Liver (tissue), 9 donors: ENCODE measurements around the gene RNF25. TPM values are rescaled to one million over a fixed set of nuclear protein-coding genes. Genes with fewer than 3 reads are reported as not detected.

Experiments
- DNase-seq: peaks from one replicate; pipeline ENCODE4 v3.0.0-alpha.2; 2017; ENCODE audit warnings: low spot score
- H3K27ac ChIP-seq, 2 donors: one replicate each; pipeline ENCODE4 v1.7.0; 2013; ENCODE audit warnings: inconsistent platforms in 2 of 2, low read length in 2 of 2, control low read depth in 1 of 2, low read depth in 1 of 2, mild to moderate bottlenecking in 1 of 2
- H3K27me3 ChIP-seq, 4 donors: one replicate each; pipeline versions ENCODE4 v1.6.1 to v1.7.0; 2013; ENCODE audit warnings: low read length in 3 of 4, inconsistent platforms in 1 of 4, mild to moderate bottlenecking in 1 of 4, moderate library complexity in 1 of 4; ENCODE audit not compliant: control insufficient read depth in 4 of 4, insufficient read depth in 4 of 4
- H3K36me3 ChIP-seq, 4 donors: one replicate each; pipeline versions ENCODE4 v1.6.1 to v1.7.0; 2013; ENCODE audit warnings: low read length in 3 of 4, mild to moderate bottlenecking in 3 of 4, low read depth in 1 of 4, moderate library complexity in 1 of 4; ENCODE audit not compliant: control insufficient read depth in 4 of 4, insufficient read depth in 3 of 4
- H3K4me1 ChIP-seq, 4 donors: one replicate each; pipeline versions ENCODE4 v1.6.1 to v1.7.0; 2013; ENCODE audit warnings: low read length in 3 of 4, mild to moderate bottlenecking in 3 of 4, moderate library complexity in 1 of 4; ENCODE audit not compliant: control insufficient read depth in 4 of 4, insufficient read depth in 4 of 4
- H3K4me3 ChIP-seq, 3 donors: one replicate each; pipeline versions ENCODE4 v1.6.1 to v1.7.0; 2013; ENCODE audit warnings: low read length in 3 of 3, control low read depth in 1 of 3, low read depth in 1 of 3, mild to moderate bottlenecking in 1 of 3
- H3K9ac ChIP-seq, 2 donors: one replicate each; pipeline ENCODE4 v1.7.0; 2013; ENCODE audit warnings: low read length in 2 of 2, mild to moderate bottlenecking in 2 of 2, moderate library complexity in 2 of 2, control low read depth in 1 of 2, low read depth in 1 of 2
- H3K9me3 ChIP-seq, 4 donors: one replicate each; pipeline versions ENCODE4 v1.6.1 to v1.7.0; 2013; ENCODE audit warnings: low read length in 3 of 4; ENCODE audit not compliant: control insufficient read depth in 4 of 4
- ATF3 ChIP-seq: IDR thresholded peaks from 2 replicates; pipeline ENCODE4 v1.6.1; 2016; ENCODE audit warnings: antibody characterized with exemption
- CTCF ChIP-seq: fragments of 150-350 bp; IDR thresholded peaks from 2 replicates; pipeline ENCODE4 v1.5.1; 2017; ENCODE audit warnings: improper control_type of control experiment, low read depth, low read length; ENCODE audit not compliant: missing input control
- FOXA1 ChIP-seq: IDR thresholded peaks from 2 replicates; pipeline ENCODE4 v1.6.1; 2016; ENCODE audit warnings: antibody characterized with exemption
- GABPA ChIP-seq, 2 donors: IDR thresholded peaks in 1 of 2; conservative IDR thresholded peaks in 1 of 2; 2 replicates each; pipeline ENCODE4 v1.6.1; 2016; ENCODE audit warnings: antibody characterized with exemption in 2 of 2, mild to moderate bottlenecking in 1 of 2, moderate library complexity in 1 of 2
- HNF4A ChIP-seq, 2 donors: conservative IDR thresholded peaks; 2 replicates each; pipeline ENCODE4 v1.6.1; 2016; ENCODE audit warnings: antibody characterized with exemption in 2 of 2, mild to moderate bottlenecking in 2 of 2
- HNF4G ChIP-seq: IDR thresholded peaks from 2 replicates; pipeline ENCODE4 v1.6.1; 2016; ENCODE audit warnings: antibody characterized with exemption
- NR2F2 ChIP-seq: IDR thresholded peaks from 2 replicates; pipeline ENCODE4 v1.6.1; 2016; ENCODE audit warnings: antibody characterized with exemption
- RAD21 ChIP-seq, 2 donors: IDR thresholded peaks; 2 replicates each; pipeline ENCODE4 v1.6.1; 2016; ENCODE audit warnings: antibody characterized with exemption in 2 of 2, mild to moderate bottlenecking in 2 of 2
- REST ChIP-seq: IDR thresholded peaks from 2 replicates; pipeline ENCODE4 v1.6.1; 2016; ENCODE audit warnings: antibody characterized with exemption, mild to moderate bottlenecking
- SP1 ChIP-seq: IDR thresholded peaks from 2 replicates; pipeline ENCODE4 v1.6.1; 2018; ENCODE audit warnings: antibody characterized with exemption, mild to moderate bottlenecking
- TAF1 ChIP-seq: conservative IDR thresholded peaks from 2 replicates; pipeline ENCODE4 v1.6.1; 2016; ENCODE audit warnings: antibody characterized with exemption, mild to moderate bottlenecking
- ZBTB33 ChIP-seq: IDR thresholded peaks from 2 replicates; pipeline ENCODE4 v1.6.1; 2016; ENCODE audit warnings: antibody characterized with exemption
- WGBS: extraction: QIAGEN DNeasy Blood & Tissue Kit; methylation state at CpG from one replicate; pipeline ENCODE4 v1.1.7; 2013; 5-methylcytosine and 5-hydroxymethylcytosine counted together
- polyA plus RNA-seq, 2 donors: library from polyadenylated mRNA; stranded (reverse) in 1 of 2; unstranded in 1 of 2; fragments of 200-250 nt in 1 of 2; fragments of >200 nt in 1 of 2; fragmentation: Nextera tagmentation in 1 of 2; extraction: Ambion mirVana in 1 of 2; gene quantifications; one replicate each; pipeline versions ENCODE4 v1.2.1 to v1.2.3, GENCODE V29; 2013 to 2015
- total RNA-seq, 2 donors: library from RNA; depleted of rRNA; stranded (reverse); fragments of >200 nt; gene quantifications; one replicate each; pipeline ENCODE4 v1.2.3, GENCODE V29; 2014
- donor health status: healthy.
- donor health status: healthy.
- donor health status: healthy.
- donor health status: healthy.
- donor health status: healthy.

RNF25 gene
- total and polyA plus RNA-seq, 4 donors = 3.3 to 14.0 (median 7.4) TPM

GRCh38 chr2:218626369-218626768 lies 45.4 kb downstream of the RNF25 start:
- H3K27me3 ChIP-seq = no peaks in the 10 kb centered on the region
- no peak for TF ChIP-seq TAF1
- no peak for TF ChIP-seq HNF4G
- H3K27ac ChIP-seq = no peak overlapping the region
- H3K4me1 ChIP-seq = no peaks in the 10 kb centered on the region
- H3K9ac ChIP-seq = no peak overlapping the region
- no peaks in the 10 kb centered on the region for H3K9me3 ChIP-seq
- no peak for DNase-seq
- WGBS = 91% methylated on average over 4 of the region's 4 CpGs
- H3K4me3 ChIP-seq = no peak overlapping the region
- H3K36me3 ChIP-seq = no peaks in the 10 kb centered on the region

DNA sequence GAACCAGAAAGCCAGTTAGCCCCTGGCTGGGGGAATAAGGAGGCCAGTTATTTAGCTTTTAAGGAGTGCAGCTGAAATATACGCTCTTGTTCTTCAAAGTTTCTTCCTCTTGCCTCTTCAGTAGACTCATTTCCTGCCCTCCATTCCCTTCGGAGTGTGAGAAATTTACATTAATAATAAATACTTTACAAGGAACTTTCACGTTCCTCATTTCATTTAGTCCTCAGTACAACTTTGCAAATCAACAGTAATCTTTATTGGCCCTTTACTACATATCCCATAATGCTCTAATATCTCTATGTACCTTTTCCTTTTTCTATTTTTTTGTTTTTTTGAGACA lies 48.5 kb downstream of the RNF25 start:
- DNase-seq = no peak
- Histone ChIP-seq H3K27ac (no peak overlapping the region), H3K27me3 (no peaks in the 10 kb centered on the region), H3K36me3 (no peaks in the 10 kb centered on the region), H3K9ac (no peak overlapping the region), H3K4me3 (no peak overlapping the region), H3K9me3 (no peaks in the 10 kb centered on the region), H3K4me1 (no peaks in the 10 kb centered on the region)
- TF ChIP-seq HNF4G (no peak), GABPA (IDR thresholded peaks at IDR 0.05 in 1 of 2, conservative IDR thresholded peaks at IDR 0.05 in 1 of 2) (no peak), HNF4A (conservative IDR thresholded peaks at IDR 0.05) (no peak), SP1 (no peak), FOXA1 (no peak), CTCF (no peak), REST (no peak), ZBTB33 (no peak), ATF3 (no peak), RAD21 (IDR thresholded peaks at IDR 0.05) (no peak), NR2F2 (no peak)
- 71% methylated on average over 3 of the region's 3 CpGs for WGBS
